K562 (cell line): ENCODE measurements around the gene RUNX1. TPM values are rescaled to one million over a fixed set of nuclear protein-coding genes. Genes with fewer than 3 reads are reported as not detected.

ENCODE experiments used
- DPF2 ChIP-seq: fragments of 450-650 bp; IDR thresholded peaks from 2 replicates; pipeline ENCODE4 v1.6.1; 2016
- IRF1 ChIP-seq: sonication (generic); formaldehyde crosslinking; IDR thresholded peaks from 2 replicates; pipeline ENCODE4 v1.8.0; 2022; ENCODE audit warnings: missing genetic modification reagents, mild to moderate bottlenecking, borderline replicate concordance
- MEIS2 ChIP-seq: fragments of 450-650 bp; IDR thresholded peaks from 2 replicates; pipeline ENCODE4 v1.6.1; 2014; ENCODE audit warnings: mild to moderate bottlenecking; ENCODE audit not compliant: partially characterized antibody
- NR2C1 ChIP-seq, 2 experiments: fragments of 450-650 bp; IDR thresholded peaks; 2 replicates each; pipeline ENCODE4 v1.6.1; 2017; ENCODE audit warnings: mild to moderate bottlenecking in 2 of 2, antibody characterized with exemption in 1 of 2, inconsistent platforms in 1 of 2, missing compliant biosample characterization in 1 of 2, missing genetic modification characterization in 1 of 2
- PML ChIP-seq: IDR thresholded peaks from 2 replicates; pipeline ENCODE4 v1.6.1; 2012; ENCODE audit warnings: low read length, inconsistent platforms
- RAD21 ChIP-seq, 2 experiments: fragments of 250-450 bp in 1 of 2; fragments of 450-650 bp in 1 of 2; sonication (Bioruptor Pico) in 1 of 2; formaldehyde crosslinking in 1 of 2; IDR thresholded peaks in 1 of 2; conservative IDR thresholded peaks in 1 of 2; 2 replicates each; pipeline versions ENCODE4 v1.4.0 to v1.8.0; 2020 to 2022; ENCODE audit warnings: mild to moderate bottlenecking in 2 of 2, moderate library complexity in 1 of 2
- SNAPC5 ChIP-seq: fragments of 250-450 bp; sonication (Bioruptor Pico); IDR thresholded peaks from 2 replicates; pipeline ENCODE4 v1.8.0; 2021; ENCODE audit warnings: moderate library complexity, mild to moderate bottlenecking, inconsistent platforms
- SP1 ChIP-seq: sonication (generic); formaldehyde crosslinking; IDR thresholded peaks from 2 replicates; pipeline ENCODE4 v1.8.1; 2022; ENCODE audit warnings: mild to moderate bottlenecking, missing genetic modification reagents
- ZFPM2 ChIP-seq: fragments of 250-450 bp; sonication (Bioruptor Pico); IDR thresholded peaks from 2 replicates; pipeline ENCODE4 v1.5.1; 2022; ENCODE audit warnings: mild to moderate bottlenecking
- polyA plus RNA-seq, 8 experiments: library from polyadenylated mRNA; depleted of rRNA in 4 of 8; stranded (reverse) in 5 of 8; unstranded in 3 of 8; fragments of >200 nt; fragmentation: Nextera tagmentation in 2 of 8; fragmentation: Illumina TruSeq in 1 of 8; extraction: Ambion mirVana in 2 of 8; extraction: Trizol in 1 of 8; gene quantifications; 2 replicates each; pipeline versions ENCODE4 v1.2.1 to v1.2.3, GENCODE V29; 2011 to 2014; ENCODE audit warnings: inconsistent platforms in 1 of 8, missing spikeins in 1 of 8
- total RNA-seq, 7 experiments: library from RNA; depleted of rRNA in 6 of 7; stranded (reverse); fragments of >200 nt in 6 of 7; fragmentation: Illumina TruSeq in 2 of 7; extraction: Trizol in 2 of 7; gene quantifications; 2 replicates each; pipeline versions ENCODE4 v1.2.1 to v1.2.3, GENCODE V29; 2011 to 2021; ENCODE audit warnings: low replicate concordance in 1 of 7
- TF ChIP-seq, protein P1 (sequence below), 2 experiments: fragments of 450-650 bp in 1 of 2; sonication (generic) in 1 of 2; formaldehyde crosslinking in 1 of 2; IDR thresholded peaks; 2 replicates each; pipeline versions ENCODE4 v1.7.1 to v1.9.0; 2016 to 2022; ENCODE audit warnings: inconsistent platforms in 1 of 2, mild to moderate bottlenecking in 1 of 2, missing genetic modification reagents in 1 of 2
- TF ChIP-seq, protein P2 (sequence below), 2 experiments: fragments of 450-650 bp in 1 of 2; sonication (generic) in 1 of 2; formaldehyde crosslinking in 1 of 2; IDR thresholded peaks in 1 of 2; conservative IDR thresholded peaks in 1 of 2; 2 replicates each; pipeline versions ENCODE4 v1.6.1 to v1.8.1; 2016 to 2023; ENCODE audit warnings: mild to moderate bottlenecking in 2 of 2, moderate library complexity in 2 of 2, inconsistent platforms in 1 of 2, missing genetic modification reagents in 1 of 2
- TF ChIP-seq, protein P3 (sequence below): fragments of 150-350 bp; IDR thresholded peaks from 2 replicates; pipeline ENCODE4 v1.6.1; 2014; ENCODE audit warnings: low read depth, mild to moderate bottlenecking, low read length, borderline replicate concordance

Gene RUNX1
- total and polyA plus RNA-seq, 9 of the 15 experiments (the other 6 are each of a cell fraction or from before 2014, with no cell fraction given), result 2.2 to 68.6 (median 17.8) TPM

DNA sequence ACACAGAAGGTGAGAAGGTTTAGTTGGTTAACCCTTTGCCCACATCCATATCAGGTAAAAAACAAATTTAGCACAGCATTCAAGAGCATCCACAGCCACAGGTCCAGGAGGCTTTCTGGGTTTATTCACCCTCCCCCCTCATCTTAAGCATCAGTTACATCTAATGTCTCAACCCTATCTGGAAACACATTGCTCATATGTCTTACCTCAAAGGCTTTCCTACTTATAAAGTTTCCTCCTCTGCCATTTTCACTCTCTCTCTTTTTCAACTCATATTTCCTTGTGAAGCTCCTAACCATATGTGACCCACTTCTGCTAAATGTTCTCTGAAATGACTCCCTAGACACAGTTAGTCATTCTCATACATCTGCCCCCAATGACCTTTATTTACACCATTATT lies 47.9 kb upstream of the RUNX1 start (continued):
- TF ChIP-seq, protein P1, sequence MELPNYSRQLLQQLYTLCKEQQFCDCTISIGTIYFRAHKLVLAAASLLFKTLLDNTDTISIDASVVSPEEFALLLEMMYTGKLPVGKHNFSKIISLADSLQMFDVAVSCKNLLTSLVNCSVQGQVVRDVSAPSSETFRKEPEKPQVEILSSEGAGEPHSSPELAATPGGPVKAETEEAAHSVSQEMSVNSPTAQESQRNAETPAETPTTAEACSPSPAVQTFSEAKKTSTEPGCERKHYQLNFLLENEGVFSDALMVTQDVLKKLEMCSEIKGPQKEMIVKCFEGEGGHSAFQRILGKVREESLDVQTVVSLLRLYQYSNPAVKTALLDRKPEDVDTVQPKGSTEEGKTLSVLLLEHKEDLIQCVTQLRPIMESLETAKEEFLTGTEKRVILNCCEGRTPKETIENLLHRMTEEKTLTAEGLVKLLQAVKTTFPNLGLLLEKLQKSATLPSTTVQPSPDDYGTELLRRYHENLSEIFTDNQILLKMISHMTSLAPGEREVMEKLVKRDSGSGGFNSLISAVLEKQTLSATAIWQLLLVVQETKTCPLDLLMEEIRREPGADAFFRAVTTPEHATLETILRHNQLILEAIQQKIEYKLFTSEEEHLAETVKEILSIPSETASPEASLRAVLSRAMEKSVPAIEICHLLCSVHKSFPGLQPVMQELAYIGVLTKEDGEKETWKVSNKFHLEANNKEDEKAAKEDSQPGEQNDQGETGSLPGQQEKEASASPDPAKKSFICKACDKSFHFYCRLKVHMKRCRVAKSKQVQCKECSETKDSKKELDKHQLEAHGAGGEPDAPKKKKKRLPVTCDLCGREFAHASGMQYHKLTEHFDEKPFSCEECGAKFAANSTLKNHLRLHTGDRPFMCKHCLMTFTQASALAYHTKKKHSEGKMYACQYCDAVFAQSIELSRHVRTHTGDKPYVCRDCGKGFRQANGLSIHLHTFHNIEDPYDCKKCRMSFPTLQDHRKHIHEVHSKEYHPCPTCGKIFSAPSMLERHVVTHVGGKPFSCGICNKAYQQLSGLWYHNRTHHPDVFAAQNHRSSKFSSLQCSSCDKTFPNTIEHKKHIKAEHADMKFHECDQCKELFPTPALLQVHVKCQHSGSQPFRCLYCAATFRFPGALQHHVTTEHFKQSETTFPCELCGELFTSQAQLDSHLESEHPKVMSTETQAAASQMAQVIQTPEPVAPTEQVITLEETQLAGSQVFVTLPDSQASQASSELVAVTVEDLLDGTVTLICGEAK (IDR thresholded peaks at IDR 0.05), result peak; percentile 53; the same call in 1 of the 2 replicates
- TF ChIP-seq, protein P1 (CRISPR knock-in tag; IDR thresholded peaks at IDR 0.05), result no peak
- TF ChIP-seq ZFPM2 (CRISPR knock-in tag) (no peak), DPF2 (0 out of 2 replicates have a peak, but pooled peaks have one; percentile 17), RAD21 (CRISPR knock-in tag; conservative IDR thresholded peaks at IDR 0.05 in 1 of 2, IDR thresholded peaks at IDR 0.05 in 1 of 2) (0 out of 4 replicates have a peak, but pooled peaks of 1 of the 2 experiments have one; percentile 7), PML (no peak), SP1 (CRISPR knock-in tag) (no peak), SNAPC5 (CRISPR knock-in tag) (no peak), MEIS2 (no peak), IRF1 (CRISPR knock-in tag) (no peak), NR2C1 (IDR thresholded peaks at IDR 0.05) (no peak), NR2C1 (tag; IDR thresholded peaks at IDR 0.05) (no peak)
- TF ChIP-seq, protein P2, sequence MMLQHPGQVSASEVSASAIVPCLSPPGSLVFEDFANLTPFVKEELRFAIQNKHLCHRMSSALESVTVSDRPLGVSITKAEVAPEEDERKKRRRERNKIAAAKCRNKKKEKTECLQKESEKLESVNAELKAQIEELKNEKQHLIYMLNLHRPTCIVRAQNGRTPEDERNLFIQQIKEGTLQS (IDR thresholded peaks at IDR 0.05), result no peak
- TF ChIP-seq, protein P2 (CRISPR knock-in tag; conservative IDR thresholded peaks at IDR 0.05), result no peak
- TF ChIP-seq, protein P3, sequence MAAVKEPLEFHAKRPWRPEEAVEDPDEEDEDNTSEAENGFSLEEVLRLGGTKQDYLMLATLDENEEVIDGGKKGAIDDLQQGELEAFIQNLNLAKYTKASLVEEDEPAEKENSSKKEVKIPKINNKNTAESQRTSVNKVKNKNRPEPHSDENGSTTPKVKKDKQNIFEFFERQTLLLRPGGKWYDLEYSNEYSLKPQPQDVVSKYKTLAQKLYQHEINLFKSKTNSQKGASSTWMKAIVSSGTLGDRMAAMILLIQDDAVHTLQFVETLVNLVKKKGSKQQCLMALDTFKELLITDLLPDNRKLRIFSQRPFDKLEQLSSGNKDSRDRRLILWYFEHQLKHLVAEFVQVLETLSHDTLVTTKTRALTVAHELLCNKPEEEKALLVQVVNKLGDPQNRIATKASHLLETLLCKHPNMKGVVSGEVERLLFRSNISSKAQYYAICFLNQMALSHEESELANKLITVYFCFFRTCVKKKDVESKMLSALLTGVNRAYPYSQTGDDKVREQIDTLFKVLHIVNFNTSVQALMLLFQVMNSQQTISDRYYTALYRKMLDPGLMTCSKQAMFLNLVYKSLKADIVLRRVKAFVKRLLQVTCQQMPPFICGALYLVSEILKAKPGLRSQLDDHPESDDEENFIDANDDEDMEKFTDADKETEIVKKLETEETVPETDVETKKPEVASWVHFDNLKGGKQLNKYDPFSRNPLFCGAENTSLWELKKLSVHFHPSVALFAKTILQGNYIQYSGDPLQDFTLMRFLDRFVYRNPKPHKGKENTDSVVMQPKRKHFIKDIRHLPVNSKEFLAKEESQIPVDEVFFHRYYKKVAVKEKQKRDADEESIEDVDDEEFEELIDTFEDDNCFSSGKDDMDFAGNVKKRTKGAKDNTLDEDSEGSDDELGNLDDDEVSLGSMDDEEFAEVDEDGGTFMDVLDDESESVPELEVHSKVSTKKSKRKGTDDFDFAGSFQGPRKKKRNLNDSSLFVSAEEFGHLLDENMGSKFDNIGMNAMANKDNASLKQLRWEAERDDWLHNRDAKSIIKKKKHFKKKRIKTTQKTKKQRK, result no peak
